Activated CD8-positive, alpha-beta memory T cell treated with anti-CD3 and anti-CD28 coated beads for 24 hours (primary cell): ENCODE results near the gene POU2F1.
"Not testable (repeated sequence)": the region's sequence is repeated elsewhere in the genome, so short reads cannot be mapped to it uniquely, and the experiment has no call there.

Experiments used
- DNase-seq: peaks from one replicate; pipeline ENCODE4 v3.0.0-alpha.2; 2020

Gene POU2F1

DNA sequence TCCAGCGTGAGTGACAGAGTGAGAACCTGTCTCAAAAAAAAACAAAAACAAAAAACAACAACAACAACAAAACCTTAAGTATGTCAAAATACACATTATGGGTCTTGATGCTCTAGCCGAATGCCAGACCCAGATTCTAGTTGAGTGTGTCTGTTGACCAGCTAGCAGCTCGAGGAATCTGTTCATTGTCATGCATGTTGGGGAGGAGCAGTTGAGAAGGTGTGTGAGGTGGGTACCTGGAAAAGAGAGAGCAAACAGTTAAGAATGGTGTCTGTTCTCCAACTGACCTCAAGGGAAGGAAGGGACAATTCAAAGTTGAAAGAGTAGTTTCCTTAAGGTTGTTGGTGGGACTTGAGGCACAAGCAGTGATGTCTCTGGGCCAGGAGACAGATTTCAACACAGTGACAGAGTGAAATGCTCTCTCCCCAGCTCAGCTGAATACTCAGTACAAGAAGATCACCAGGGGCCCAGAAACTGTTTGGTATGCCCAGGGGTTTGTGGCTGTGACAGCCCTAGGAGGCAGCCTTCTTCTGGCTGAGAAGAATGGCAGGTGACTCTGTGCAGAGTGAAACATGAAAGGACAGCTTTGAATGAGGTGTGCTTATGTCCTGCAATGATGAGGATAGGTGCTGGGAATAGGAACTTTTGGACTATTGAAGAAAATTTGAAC is 14.4 kb upstream of the POU2F1 start:
- no peak for DNase-seq

DNA sequence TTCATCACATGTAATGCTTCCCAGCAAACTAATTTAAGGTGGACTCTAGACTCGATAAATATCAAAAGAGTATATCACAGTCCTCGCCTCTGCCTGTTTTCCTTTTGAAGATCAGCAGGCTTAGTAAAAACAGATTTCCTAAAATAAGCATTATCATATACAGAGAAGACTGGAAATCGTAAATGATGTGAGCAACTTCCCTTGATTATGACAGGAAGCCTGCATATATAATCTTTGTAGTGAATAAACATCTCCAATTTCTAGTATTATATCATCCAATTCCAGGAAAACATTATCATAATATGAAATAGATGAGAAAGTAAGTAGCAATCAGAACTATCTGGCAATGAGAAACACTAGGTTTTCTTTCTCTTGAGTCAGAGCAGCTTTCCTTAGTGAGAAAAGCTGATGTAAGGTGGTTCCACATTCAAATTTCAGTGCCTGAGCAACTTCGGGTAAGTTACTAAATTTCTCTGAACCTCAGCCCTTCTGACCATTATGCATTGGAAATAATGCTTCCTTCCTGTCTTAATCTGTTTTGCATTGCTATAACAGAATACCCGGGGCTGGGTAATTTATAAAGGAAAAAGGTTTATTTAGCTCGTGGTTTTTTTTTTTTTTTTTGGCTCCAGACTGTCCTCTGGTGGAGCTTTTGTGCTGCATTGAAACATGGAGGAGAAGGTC is 12.6 kb upstream of the POU2F1 start:
- no peak for DNase-seq

DNA sequence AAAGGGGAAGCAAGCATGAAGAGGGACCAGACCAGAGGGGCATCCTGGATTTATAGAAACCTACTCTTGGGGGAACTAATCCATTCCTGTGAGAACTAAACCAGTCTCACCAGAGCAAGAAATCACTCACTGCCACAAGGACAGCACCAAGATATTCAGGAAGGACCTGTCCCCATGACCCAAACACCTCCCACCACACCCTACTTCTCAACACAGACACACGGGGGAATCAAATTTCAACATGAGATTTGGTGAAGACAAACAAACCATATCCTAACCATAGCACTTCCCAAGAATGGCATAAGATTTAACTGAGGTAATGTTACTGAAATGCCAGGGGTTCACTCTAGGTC is 12.1 kb upstream of the POU2F1 start:
- DNase-seq = no peak

DNA sequence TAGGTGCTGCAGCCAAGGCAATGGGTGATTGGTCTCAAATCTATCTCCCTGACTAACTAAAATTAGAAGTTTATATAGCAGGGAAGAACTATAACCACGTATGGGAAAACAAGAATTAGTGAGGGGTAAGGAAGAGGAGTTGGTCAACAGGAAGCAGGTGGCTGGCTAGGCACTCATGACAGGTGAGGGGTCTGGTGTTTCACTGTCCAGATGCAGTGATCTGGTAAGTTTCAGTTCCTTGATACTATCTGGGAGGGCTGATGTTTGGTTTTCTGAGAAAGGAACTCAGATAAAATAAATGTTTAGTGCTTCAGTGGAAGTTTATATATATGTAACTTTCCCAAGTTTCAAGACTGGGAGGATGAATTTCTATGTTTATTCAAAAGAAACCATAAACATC is 11.6 kb upstream of the POU2F1 start:
- no peak for DNase-seq

DNA sequence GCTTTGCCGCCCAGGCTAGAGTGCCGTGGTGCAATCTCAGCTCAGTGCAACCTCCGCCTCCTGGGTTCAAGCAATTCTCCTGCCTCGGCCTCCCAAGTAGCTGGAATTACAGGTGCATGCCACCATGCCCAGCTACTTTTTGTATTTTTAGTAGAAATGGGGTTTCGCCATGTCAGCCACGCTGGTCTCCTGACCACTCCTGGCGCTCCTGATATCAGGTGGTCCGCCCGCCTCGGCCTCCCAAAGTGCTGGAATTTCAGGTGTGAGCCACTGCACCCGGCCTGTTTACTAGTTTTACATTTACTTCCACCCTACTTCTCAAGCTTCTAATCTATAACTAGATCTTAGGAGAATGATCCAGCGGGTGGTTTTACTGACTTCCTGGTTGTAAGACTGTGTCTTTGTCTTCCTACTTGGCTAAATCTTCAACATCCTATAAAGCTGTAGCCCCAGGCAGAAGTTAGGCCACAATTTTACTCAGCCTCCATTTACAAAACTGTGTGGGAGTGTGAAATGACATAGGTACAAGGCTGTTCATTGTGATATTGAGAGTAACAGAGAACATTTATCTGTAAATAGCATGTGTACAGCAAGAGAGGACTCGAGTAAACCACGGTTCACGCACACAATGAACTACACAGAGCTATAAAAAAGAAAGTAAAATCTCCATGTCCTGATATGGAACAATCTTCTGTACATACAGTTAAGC is 9.6 kb upstream of the POU2F1 start:
- no peak for DNase-seq

DNA sequence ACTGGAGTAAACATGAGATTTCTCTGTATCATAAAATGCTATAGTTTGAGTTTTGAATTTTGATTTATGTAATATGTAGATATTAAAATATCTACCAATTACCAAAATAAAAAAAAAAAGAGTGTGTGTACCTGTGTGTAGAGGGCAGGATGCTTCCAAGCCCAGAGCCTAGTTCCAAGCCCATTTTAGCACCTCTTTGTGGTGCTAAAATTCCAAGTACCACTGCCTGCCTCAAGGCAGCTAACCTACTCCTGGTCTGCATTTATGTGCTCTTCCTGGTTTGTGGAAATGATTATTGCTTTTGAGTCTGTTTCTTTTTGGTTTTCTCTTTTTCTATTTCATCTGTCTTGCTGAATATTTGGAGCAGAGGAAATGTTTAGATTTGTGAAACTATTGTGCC is 8.7 kb upstream of the POU2F1 start:
- no peak for DNase-seq

DNA sequence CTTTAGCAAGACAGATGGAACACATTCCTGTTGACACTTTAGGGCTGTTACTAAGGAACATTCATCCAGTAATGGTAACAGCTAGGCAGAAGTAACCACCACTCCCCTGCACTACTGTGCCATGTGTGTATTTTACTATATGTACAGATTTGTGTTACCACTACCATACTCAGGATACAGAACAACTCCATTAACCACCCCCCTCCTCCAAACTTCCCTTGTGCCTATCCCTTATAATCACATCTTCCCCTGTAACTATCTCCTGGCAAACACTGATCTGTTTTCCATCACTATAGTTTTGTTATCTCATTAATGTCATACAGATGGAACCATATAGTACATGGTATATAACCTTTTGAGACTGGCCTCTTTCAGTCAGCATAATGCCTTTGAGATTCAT is 3.9 kb upstream of the POU2F1 start:
- DNase-seq = no peak

DNA sequence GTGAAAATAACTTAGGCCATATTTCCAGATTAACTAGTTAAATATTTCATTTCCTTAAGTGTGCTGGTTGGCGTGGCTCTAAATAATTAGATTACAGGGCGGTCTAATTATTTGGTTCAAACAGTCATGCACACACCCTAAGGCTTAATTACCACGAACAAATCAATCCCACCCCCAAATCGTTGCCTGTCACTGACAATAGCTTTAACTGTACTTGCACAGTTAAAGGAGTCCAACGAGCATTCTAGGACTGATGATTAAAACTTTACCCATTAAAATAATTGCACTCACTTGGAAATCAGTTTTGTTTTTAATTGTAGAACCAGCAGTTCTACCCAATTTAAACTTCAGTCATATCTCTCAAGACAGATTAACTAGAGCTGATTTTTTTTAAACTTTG is 1.5 kb upstream of the POU2F1 start:
- no peak for DNase-seq

DNA sequence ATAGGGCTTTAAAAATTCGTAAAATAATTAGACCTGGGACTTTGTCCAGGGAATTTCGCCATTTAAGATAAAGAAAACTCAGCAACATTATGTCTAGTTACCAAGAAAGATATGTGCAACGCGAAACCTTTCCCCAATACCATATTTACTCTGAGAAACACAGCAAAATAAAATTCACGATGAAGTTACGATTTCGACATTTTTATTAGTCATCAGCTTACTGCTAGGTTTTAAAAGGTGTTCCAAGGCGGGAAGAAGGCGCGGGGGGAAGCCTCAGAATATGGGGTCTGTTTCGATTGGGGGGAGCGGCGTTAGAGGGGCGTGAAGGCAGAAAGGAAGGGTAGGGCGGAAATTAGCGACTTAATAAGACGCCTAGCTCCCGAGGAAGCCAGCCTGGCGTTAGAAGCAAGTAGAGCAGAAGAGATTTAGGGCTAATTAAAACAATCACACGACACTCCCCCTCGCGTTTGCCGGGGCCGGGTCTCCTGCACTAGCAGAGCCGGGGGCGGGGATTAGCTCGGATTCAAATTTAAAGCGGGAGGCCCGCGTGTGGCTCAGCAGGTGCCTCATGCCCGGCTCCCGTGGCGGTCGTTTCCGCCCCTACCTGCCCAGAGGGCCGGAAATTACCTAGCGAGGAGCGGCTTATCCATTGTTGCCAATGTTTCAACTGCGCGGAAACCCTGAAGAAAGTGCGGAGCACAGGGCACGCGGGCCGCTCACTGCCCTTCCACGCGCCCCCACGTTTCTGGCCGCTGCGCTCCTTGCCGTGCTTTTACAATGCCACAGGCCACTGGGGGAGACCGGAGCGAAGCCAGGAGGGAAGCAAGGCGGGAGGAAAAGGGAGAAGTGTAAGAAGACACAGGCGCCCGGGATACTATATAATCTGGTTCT is 795 bp upstream of the POU2F1 start:
- DNase-seq = peak; percentile 95

DNA sequence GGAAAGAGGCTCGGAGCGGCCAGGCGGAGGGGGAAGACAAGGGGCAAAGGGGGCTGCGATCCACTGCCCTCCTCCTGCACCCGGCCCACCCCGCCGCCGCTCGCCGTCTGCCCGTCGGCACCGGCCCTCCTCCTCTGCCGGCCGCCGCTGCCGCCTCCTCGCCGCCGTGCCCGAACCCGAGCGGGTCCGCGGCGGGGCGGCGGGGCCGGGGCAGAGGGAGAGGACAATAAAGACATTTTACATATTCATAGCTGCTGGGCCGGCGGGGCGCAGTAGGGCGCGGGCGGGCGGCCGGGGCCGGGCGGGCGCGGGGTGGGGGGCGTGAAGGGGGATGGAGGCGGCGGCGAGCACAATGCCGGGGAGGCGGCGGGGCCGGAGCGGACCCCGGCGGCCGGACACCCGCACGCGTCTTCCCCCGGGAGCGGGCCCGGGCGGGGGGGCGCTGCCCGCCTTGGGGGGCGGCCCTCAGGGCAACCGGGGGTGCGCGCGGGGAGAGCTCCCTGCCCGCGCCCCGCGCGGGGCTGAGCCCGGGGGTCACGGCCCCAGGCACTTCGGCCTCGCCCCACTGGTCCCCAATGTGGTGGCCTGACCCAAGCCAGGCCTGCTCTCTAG is 546 bp downstream of the POU2F1 start:
- no peak for DNase-seq

DNA sequence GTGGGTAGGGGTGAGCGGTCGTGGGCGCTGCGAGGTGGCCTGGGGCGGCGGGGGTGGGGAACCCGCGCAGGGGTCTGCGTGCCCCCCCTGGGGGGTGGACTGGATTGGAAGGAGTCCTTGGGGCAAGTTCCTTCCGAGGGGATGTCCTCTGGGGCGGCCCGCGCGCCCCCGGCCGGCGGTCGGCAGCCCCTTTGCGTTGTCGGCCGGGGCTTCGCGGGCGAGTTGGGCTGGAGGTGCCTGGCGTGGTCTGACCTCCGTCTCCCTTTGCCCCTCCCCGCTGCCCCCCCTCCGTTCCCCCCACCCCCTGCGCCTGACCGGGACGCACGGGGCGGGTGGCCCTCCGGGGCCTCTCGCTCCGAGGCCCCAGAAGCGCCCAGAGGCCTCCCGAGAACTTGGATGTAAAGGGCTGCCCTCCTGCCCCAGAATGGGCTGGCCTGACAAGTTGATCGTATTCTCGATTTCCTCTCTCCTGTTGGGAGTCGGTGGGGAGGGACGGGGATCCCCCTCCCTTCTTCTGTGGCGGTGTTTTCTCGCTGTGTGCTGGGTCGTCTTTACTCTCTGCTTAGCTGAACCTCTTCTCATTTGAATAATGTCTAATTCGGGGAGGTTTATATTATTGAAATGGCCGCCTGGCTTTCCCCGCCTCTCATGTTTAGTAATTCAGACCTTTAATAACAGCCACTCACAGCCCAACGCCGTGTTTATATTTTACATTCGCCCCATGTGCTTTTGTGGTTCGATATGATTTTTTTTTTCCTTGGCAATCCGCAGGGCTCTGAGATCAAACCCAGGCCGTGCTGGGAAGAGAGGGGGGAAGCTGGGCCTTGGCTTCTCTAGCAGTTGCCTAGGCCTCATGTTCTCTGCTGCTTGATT is 1.3 kb downstream of the POU2F1 start:
- peak; percentile 84 for DNase-seq

DNA sequence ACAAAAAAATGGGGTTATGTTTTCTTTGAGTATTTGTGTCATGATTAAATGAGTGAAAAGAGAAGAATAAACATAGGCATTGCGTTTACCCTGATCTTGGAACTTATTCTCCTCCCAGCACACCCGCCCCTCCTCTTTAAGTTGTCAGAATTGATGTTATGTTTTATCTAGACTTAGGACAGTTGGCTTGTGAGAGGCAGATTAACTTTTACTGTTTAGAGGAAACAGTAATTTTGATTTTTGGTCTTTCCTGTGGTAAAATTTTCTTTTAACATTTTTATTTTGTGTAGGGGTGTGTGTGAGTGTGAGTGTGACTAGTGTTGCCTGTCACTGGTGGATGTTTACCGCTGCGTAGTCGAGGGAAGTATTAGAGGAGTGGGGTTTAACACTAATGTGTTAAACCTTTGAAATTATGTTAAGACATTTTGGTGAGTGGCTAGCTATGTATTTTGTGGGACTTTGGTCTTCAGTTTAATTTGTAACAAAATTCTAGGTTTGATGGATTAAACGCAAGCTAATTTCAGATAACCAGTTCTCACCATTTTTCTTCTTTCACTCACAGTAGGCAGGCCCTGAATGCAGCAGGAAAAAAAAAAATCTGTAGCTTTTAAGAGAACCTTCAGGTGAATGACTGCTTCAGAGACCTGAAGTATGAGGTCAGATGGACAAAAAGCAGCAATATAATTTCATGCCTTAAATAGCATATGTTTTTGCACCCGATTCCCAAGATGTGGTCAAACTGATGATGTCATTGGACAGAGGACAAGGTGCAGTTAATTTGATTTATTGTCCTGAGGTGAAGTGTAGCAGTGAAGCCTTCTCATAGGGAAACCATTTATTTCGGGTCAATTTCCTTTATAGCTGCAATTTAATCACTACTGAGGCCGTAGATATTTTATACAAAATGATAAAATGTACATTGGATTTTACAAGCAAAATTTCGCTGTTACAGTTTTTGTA is 2.7 kb downstream of the POU2F1 start:
- DNase-seq = no peak

DNA sequence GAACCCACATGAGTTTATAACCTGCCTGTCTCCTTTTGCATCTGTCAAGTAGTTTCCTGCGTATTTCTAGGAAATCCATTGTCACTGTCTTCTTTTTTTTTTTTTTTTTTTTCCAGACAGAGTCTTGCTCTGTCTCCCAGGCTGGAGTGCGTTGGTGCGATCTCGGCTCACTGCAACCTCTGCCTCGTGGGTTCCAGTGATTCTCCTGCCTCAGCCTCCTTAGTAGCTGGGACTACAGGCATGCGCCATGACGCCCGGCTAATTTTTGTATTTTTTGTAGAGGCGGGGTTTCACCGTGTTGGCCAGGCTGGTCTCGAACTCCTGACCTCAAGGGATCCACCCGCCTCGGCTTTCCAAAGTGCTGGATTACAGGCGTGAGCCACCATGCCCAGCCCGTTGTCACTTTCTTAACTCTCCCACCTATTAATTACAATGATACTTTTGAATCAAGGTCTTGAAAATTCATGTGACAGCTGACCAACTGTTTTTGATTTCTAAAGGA is 4.1 kb downstream of the POU2F1 start:
- not testable (repeated sequence) for DNase-seq

DNA sequence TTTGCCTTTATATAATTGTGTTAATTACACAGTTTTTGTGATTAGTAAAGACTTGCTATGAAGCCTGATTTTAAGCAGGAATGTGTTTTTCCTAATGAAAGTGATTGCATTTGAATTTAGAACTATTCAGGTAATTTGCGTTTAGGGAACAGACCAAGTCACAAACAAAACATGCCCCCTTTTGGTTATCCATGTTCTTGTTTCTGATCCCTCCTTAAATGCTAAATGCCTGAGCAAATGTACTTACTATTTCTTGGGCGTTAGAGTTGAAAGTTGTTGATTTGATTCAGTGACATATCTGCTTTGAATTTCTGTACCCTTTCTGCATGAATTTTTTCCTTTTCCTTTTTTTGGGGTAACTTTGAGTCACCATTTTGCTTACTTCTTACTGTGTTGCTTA is 5.2 kb downstream of the POU2F1 start:
- DNase-seq = no peak

DNA sequence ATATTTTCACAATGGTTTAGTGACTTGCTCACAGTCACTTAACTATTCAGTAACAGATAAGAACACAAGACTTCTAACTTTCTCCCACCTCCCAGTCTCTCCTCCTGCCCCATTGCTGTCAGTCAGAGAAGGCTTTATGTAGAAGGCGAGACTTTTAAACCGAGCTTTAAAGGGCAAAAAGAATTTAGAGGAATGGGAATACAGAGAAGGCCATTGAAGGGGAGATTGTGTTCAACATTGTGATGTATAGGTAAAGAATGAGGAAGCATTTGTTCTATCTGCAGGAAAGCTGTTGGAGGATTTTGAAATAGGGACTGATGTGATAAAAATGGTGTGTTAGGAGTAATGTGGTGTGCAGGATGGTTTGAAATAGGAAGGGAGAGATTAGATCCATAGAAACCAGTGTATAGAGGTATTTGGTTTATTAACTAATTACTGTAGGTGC is 7.3 kb downstream of the POU2F1 start:
- DNase-seq = no peak

DNA sequence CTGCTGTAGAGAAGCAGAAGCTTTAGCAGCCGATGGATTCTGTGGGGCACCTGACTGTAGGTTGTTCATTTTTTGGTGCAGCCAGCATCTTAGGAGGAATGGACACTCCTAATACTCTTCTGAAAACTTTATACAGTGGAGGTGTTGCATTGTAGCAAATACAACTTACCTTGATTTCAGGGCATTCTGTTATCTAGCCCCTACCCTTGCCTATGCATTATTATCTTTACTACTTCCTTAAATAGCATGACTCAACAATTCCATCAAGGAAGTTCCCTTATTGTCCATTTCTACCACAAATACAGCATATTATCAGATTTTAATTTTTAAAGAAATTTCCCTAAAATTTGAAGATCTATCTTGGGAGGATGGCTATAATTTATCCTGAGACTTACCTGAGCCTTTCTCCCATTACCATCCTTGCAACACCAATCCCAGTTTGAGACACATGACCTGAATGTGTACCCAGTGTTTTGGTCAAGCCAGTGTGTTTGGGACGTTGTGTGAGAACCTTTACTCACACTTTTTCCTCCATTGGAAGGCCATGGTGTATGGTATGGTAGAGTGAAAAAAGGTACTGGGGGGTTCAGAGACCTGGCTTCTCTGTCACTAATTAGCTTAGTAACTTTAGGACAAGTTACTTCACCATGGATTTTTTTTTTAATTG is 9.2 kb downstream of the POU2F1 start:
- no peak for DNase-seq

DNA sequence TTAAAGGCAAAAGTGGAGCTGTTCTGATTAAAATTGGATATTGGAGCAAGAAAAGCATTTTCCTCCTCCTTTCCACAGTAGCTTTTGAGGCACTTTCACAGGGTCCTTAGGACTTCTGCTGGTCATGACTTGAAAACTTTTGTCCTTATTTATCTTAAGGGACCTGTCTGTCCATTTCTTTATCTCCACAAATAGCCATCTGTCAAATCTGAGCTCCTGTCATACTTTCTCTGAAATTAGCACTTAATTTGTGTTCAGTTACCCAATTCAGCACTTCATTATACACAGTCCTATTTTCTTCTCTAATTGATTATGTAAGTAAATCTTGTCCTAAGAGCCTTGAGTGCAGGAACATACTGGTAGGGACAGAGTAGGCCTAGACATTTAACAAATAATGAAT is 9.8 kb downstream of the POU2F1 start:
- DNase-seq = no peak

DNA sequence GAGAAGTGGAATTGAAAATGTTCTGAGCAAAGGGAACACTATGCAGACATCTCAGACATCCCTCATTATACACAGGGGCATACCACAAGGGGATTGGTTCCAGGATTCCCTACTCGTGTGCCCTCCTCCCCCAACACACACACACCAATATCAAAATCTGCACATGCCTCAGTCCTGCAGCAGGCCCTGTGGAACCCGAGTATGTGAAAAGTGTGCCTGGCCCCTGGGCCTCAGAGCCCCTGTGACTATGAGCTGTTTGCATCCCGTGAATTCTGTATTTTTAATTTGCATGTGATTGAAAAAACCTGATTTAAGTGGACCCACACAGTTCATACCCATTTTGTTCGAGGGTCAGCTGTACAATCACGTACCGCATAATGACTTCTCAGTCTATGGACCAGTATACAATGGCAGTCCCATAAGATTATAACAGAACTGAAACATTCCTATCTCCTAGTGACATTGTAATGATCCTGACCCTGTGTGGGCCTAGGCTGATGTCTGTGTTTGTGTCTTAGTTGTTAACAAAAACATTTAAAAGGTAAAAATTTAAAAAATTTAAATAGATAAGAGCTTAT is 11.3 kb downstream of the POU2F1 start:
- DNase-seq = no peak

DNA sequence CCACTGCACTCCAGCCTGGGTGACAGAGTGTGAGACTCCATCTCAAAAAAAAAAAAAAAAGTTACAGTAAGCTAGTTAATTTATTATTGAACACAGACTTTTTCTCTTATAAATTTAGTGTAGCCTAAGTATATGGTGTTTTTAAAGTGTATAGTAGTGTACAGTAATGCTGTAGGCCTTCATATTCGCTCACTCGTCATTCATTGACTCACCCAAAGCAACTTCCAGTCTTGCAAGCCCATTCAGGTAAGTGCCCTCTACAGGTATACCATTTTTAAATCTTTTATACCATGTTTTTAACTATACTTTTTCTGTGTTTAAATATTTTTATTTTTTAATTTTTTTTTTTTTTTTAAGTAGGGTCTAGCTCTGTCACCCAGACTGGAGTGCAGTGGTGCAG is 12.1 kb downstream of the POU2F1 start:
- no peak for DNase-seq
